ACHN (cell line): Measurements from ENCODE around the gene PAK5.

Experiments
- DNase-seq: peaks from one replicate; pipeline ENCODE4 v3.0.0-alpha.2; 2015
- in situ Hi-C: cut with HindIII; loops from 2 replicates; pipeline ENCODE4 v1.10.0; 2017; ENCODE audit warnings: low sequenced_read_pairs, low pct_ligation_motif_present, low pct_unique_long_range_greater_than_20kb

Gene PAK5

DNA sequence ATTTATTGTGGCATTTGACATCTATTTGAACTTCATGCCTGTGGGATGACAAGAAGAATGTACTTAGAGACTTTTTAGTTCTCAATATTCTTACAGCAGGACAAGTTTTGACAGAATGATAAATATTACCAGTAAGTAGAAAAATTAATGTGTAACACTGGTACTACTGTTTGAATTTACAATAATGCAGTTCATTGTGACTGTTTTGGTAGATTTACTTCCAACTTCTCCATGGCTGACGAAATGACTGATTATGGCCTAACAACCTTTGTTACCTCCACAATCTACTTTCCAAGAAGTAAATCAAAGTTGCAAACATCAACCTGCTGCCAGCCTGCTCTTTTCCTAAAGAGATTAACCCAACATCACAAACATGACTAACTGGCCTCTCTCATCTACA, 38.5 kb downstream of the PAK5 start:
- no peak for DNase-seq
- in situ Hi-C loops = no loop called here

DNA sequence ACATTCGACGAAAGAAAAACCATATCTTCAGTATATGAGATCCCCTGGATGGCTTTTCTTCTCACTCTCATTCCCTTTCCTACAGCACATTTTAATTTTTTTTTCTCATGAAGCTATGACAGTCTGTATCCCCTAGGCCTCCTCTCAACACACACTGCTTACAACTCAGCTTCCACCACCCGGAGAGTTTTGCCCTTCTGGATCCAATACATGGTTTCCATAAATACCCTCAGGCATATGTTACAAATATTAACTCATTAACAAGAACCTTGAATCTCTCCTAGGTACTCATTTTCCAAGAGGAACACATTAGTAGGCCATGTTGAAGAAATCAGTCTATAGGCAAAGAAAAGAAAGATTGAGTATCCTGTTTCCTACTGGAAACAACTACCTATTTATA, 44.0 kb downstream of the PAK5 start:
- no peak for DNase-seq
- in situ Hi-C loops = no loop called here

DNA sequence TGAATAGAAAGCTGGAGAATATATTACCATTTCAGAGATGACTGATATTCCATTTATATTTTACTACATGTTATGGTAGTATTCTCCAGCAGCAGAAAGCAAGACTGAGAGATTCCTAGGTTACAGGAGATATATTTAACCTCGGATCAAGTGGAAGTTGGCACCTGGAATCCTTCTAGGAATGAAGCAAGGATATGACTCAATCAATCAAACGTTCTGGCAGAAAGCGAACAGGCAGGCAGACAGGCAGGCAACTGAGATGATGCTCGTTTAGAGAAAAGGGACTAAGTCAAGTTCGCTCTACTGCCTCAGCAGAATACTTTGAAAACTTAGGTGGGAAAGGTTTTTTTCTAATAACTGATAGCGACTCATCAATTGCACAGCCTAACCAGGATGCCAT, 46.2 kb downstream of the PAK5 start:
- no peak for DNase-seq
- in situ Hi-C loops = no loop called here

DNA sequence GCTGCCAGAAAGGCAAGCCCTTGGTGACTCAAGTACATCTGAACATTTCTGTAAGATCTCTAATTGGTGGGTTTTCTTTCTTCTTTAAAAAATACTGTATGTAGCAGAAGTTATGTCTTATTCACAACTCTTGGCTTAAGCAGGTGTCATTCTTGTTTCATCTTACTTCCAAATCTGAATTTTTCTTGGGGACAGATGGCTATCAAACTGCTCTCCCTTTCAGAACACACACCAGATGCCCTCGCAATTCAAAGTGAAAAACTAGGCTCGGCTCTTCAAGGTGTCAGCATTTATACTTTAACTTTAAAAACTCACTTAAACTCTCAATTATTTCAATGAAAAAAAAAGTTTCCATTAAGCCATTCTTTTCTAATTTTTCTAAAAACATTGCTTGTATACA, 49.7 kb downstream of the PAK5 start:
- in situ Hi-C loops = no loop called here
- DNase-seq = no peak

DNA sequence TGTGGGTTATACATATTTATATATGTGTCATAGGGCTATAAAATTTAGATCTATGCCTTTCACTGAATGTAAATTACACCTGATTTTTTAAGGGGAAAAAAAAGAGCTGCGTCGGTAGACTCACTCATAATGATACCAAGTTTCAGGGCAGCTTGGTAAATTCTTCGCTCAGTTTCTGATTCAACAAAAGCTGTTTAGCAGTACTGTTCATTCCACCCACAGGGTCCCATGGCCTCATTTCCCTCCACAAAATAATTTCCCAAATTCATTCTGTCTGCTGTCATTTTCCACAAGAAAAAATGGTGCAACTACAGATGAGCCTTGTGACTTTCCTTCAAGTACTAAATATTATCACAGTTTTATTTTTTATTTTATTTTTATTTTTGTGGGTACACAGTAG, 63.7 kb downstream of the PAK5 start:
- in situ Hi-C loops = no loop called here
- no peak for DNase-seq

DNA sequence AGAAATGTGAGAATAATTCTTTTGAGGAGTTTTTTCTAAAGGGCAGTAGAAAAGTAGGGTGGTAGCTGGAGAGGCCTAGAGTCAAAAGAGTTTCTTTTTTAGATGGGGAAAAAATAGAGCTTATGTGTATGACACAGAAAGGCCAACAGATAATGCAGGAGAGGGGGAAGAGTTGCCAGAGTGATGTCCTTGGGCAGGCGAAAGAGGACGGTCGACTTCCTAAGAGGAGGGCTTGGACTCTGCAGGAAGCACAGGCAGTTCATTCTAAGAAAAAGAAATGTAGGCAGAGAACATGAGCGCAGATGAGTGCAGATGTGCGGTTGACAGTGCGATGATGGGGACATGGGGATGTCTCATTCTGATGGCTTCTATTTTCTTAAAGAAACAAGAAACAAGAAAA, 68.9 kb downstream of the PAK5 start:
- in situ Hi-C loops = no loop called here
- no peak for DNase-seq

DNA sequence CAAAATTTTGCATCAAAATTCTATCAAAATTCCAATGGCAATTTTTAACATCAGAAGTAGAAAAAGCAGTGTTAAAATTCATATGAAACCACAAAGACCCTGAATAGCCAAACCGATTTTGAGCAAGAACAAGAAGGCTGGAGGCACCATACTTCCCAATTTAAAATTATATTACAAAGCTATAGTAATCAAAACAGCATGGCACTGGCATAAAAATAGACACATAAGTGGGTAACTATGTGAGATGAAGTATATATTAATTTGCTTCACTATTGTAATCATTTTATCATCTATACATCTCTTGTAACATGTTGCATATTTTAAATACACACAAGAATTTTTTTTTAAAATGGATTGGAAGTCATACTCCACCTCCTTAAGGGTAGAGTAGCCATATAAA, 77.4 kb downstream of the PAK5 start:
- no peak for DNase-seq
- in situ Hi-C loops = no loop called here

DNA sequence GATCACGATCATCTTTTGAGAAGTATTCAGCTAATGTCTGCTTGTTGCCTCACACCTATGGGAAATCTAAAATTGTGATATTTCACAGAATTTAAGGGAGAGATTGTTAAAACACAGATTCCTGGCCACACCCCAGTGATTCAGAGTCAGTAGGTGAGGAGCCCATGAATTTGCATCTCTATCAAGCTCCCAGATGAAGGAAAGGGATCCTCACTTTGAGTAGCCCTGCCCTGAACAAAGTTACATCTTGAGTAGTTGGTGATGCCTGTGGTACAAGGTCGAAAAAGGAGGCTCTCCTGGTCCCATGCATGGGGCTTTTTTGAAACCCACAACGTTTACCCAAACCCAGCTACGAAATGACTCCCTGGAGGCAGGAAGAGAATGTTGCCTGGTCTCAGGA, 79.5 kb downstream of the PAK5 start:
- in situ Hi-C loops = no loop called here
- no peak for DNase-seq

DNA sequence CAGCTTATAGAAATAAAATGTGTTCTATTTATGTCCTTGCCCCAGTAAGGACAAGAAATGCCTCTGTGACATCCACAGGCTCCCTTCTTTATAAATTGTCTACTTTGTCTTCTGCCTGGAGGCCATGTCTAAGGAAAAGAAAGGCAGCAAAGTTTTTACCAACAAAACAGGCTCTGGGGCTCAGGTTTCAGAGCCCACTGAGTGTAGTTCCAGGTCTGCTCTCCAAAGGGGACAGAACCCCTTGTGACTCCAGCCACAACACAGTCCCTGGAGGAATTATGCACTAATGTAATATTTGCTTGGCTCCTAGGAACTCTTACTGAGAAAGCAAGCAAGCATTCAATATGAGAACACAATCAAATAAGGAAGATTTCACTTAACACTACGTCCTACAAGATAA, 80.1 kb downstream of the PAK5 start:
- in situ Hi-C loops = no loop called here
- DNase-seq = no peak

DNA sequence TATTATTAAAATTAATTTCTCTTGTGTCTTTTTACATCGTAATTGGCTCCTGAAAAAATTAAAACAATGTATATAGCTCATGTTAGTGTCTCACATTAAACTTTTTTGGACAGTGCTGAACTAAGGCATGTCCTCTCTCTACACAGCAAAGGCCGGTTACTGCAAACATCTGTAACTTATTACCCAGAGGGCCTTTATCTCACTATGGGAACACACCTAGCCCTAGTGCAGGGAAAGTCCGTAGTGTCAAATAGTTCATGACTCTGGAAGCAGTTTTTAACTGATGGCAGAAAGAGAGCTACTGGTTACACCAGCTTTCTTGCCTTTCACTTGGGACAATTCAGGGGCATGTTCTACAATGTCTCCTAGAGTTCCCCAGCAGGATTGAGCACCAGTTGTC, 82.2 kb downstream of the PAK5 start:
- in situ Hi-C loops = no loop called here
- DNase-seq = no peak

DNA sequence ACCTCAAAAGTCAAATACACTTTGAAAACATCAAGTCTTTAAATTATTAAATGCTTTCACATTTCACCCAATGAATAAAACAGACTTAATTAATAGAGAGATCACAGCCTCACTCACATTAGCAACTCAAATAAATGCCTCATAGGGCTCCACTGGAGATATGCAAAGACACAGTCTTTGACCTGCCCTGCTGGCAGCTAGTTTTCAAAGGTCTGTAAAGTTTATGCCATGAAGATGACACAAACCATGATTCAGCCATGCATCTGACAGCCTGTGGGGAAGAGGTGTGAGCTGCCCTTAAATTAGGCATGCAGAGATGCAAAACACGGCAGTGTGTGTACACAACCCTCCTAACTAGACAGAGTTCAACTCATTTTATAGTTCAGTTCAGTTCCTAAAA, 83.6 kb downstream of the PAK5 start:
- no peak for DNase-seq
- in situ Hi-C loops = no loop called here

DNA sequence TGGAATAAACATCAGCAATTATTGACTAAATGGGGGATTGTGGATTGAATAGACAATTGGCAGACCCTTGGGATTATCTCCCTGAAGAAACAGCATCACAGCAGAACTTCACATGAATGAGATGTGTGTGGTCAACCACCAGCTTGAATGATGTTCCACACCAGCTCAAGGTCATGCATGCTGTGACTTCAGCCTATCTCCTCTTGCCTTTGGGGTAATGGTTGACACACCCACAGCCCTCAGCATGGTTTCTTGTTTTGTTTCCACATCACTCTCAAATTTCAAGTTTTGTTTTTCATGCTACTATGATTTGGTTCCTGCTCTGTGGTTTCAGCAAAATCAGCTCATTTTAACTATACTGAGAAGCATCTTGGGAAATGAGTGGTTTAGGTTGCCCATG, 94.3 kb downstream of the PAK5 start:
- in situ Hi-C loops = no loop called here
- no peak for DNase-seq

DNA sequence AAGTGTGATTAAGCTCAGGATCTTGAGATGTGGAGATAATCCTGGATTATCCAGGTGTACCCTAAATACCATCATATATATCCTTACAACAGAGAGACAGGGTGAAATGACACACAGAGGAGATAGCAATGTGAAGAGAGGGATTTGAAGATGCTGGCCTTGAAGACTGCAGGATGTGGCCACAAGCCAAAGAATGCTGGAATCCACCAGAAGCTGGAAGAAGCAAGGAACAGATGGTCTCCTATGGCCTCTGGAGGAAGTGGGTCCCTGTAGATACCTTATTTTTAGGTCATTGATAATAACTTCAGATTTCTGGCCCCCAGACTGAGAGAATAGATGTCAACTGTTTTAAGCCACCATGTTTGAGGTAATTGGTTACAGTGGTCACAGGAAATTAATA, 95.0 kb downstream of the PAK5 start:
- in situ Hi-C loops = no loop called here
- no peak for DNase-seq

DNA sequence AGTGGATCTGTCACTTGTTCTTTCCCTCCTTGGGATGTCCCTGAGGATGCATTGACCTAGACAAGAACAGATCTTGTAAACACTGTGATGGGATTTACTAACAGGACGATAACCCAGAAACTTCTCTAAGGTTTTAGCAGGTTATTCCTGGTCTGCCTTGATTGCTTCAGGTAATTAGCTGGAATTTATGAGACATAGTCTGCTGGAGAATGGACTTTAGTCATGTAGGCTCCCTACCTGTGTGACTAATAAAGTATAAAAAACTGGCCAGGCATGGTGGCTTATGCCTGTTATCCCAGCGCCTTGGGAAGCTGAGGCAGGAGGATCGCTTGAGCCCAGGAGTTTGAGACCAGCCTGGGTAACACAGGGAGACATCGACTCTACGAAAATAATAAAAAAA, 96.1 kb downstream of the PAK5 start:
- in situ Hi-C loops = no loop called here

DNA sequence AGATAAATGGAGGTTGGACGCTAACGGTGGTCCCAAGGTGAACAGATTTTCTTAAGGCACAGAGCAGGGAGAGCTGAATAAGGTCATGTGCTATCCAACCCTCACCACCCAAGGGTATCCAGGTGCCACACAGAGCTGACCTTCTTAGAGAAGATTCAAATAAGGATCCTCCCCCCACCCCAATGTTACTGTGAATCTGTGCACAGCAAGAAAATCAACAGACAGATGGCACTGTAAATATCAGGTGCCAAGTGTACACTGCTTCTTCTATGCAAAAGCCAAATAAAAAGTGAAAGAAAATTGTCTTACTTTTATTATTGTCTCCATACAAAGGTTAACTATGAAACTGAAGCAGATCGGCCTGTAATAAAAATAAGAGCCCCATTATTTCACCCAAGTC, 96.9 kb downstream of the PAK5 start:
- in situ Hi-C loops = no loop called here
- DNase-seq = no peak

More for the DNA sequence above, 96.1 kb downstream of the PAK5 start:
- DNase-seq = no peak

DNA sequence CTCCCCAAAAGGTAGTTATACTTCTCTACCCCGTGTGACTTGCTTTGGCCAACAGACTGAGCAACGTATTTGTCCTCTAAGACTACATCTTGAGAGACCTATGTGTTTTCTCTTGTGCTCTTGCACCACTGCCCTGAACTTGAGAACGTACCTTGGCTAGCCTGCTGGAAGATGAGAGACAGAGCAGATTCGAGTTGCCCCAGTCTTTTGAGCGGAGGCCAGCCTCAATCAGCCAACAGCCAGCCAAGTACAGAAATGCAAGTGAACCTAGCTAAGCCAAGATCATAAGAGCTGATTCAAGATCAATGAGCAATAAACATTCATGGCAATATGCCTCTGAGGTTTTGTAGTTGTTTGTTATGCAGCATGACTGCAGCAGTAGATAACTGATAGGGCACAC, 98.4 kb downstream of the PAK5 start:
- in situ Hi-C loops = no loop called here
- no peak for DNase-seq

DNA sequence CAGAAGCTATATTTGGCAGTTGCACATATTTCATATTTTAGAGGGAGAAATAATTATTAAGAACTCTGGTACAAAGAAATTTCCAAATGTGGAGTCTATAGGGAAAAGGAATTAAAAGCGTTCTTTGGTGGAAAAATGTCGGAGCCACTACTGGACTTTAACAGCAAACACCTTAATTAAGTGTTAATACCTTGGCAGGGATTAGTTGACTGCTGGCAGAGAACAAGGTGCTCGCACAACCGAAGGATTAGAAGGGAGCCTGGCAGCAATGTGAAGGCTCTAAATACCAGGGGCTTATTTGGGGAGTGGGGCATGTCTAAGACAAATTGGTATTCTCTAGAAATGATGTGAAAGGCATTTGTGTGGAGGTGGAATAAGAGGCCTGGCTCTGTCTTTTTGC, 98.9 kb downstream of the PAK5 start:
- DNase-seq = no peak

DNA sequence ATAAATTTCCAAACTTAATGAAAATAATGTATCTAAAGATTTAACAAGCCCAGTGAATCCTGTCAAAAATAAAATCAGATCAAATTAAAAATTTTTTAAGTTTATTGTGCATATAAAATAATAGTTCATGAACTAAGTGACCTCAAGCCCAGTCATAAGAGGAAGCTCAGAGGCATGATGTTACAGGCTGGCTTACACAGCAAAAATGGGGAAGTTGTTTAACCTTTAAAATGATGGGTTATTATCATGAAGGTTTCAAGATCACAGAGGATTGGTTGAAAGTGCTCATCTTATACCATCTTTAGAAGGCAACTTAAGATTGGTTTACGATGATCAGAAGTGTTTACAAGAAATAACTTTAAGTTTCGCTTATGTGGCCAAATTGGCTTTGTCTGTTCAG, 102.5 kb downstream of the PAK5 start:
- no peak for DNase-seq
- in situ Hi-C loops = no loop called here

More for the DNA sequence above, 98.9 kb downstream of the PAK5 start:
- in situ Hi-C loops = no loop called here

DNA sequence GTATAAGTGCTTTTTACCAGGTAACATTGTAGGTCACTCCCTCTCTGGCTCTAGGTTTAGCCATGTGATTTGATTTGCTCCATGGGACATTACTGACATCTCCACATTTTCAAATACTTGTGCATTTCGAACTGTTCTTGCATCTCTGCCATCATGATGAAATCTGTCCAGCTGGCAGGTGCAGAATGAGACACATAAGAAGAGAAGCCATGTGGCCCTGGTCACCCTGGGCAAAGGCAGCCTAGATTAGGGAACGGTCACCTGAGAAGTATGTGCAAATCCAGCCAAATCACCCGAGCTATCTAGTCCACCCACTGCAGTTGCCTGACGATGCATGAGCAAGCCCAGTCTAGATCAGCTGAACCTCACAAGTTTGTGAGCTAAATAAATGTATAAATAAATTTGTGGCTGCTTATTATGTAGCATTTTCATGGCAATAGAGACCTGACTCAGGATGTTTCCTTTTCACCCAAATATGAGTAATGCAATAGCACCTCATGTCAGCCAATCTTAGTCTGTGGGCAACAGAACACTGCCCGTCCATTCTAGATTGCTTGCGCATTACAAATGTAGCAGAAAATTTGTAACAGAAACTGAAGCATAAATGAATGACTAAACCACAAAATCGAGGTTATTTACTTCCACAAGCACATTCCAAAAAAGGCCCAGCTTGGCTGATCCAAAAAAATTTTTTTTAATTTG, 115.2 kb downstream of the PAK5 start:
- in situ Hi-C loops = no loop called here
- DNase-seq = no peak

DNA sequence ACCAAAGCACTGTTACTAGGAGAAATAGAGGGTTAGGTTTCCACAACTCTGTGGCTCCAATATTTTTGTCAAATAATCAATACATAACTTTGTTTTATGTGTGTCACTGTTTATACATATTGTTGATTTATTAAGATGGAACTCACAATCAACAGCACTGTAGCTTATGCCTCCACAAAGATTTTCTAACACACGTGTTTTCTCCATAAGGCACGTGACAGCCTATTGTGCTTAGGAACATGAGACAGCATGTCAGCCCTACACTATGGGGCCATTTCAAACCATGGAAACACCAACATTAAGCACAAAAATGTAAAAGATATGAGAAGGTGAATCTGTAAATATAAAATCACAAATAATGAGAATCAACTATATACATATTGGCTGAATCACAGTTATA, 127.0 kb downstream of the PAK5 start:
- no peak for DNase-seq
- in situ Hi-C loops = no loop called here

DNA sequence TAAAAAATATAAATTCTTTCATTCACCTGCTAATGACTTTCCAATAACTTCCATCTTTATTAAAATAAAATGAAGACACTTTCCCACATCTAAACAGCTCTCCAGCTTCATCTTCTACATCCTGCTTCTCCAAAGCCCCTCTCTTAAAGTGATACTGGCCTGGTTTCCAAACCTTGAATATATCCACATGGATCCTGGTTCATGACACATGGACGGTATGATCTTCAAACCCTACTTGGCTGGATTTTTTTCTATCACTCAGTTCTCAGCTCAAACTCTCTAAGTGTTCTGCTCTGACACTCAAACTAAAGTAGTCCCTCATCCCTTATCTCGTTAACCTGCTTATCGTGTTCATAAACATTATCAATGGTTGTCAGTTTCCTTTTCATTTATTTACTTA, 128.2 kb downstream of the PAK5 start:
- in situ Hi-C loops = no loop called here
- DNase-seq = no peak
